Measurements from ENCODE around the gene STK16.

- TF ChIP-seq, protein P1, sequence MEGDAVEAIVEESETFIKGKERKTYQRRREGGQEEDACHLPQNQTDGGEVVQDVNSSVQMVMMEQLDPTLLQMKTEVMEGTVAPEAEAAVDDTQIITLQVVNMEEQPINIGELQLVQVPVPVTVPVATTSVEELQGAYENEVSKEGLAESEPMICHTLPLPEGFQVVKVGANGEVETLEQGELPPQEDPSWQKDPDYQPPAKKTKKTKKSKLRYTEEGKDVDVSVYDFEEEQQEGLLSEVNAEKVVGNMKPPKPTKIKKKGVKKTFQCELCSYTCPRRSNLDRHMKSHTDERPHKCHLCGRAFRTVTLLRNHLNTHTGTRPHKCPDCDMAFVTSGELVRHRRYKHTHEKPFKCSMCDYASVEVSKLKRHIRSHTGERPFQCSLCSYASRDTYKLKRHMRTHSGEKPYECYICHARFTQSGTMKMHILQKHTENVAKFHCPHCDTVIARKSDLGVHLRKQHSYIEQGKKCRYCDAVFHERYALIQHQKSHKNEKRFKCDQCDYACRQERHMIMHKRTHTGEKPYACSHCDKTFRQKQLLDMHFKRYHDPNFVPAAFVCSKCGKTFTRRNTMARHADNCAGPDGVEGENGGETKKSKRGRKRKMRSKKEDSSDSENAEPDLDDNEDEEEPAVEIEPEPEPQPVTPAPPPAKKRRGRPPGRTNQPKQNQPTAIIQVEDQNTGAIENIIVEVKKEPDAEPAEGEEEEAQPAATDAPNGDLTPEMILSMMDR (IDR thresholded peaks at IDR 0.05) = no peak
- no peak for TF ChIP-seq EZH2 (IDR thresholded peaks at IDR 0.05)
- TF ChIP-seq EZH2phosphoT487 (IDR thresholded peaks at IDR 0.05) = no peak
These were observed 21.0 kb downstream of the STK16 start for GRCh38 chr2:219266232-219266631.
